ENCODE results near the gene CXCL6.

The CXCL6 gene

GRCh38 chr4:73842696-73843095 is 6.2 kb downstream of the CXCL6 start:
- no peak for DNase-seq (ENCODE audit: low read depth in 2 of 2)

DNA sequence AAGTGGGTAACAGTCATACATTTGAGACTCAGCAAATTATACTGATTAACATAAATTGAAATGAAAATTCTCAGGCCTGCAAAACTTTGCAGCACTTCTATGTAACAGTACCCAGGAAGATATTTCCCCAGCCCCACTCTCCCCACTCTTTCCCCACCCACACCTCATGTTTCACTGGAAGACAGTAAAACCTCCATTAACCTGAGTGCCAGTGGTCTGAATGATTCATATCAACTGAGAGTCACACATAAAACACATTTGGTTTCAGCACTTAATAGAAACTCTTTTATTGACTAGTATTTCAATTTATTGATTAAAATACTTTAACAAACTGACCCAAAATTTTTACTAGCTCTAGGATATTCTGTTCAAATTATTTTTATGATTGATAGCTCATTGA is 6.9 kb downstream of the CXCL6 start:
- DNase-seq (ENCODE audit: low read depth in 2 of 2): no peak

DNA sequence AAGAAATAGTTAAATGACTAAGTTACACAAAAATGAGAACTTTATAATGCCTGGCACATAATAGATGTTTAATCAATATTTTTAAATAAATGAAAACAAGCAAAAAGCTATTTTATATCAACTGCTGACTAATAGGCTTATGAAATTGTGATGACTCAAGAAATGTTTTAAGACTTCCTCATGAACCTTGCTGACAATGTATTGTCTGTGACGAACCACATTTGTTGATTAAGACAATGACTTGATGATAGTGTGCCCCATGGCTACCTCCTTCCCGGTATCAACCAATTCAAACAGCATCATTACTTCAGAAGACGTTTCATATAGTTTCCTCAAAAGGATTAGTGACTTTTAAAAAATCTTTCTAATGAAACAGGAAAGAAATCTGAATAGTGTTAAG is 7.9 kb downstream of the CXCL6 start:
- no peak for DNase-seq (ENCODE audit: low read depth in 2 of 2)

- no peak for DNase-seq (ENCODE audit: low read depth in 2 of 2)
Measured at GRCh38 chr4:73844806-73845205, 8.3 kb downstream of the CXCL6 start.

GRCh38 chr4:73847526-73848182 is 11.2 kb downstream of the CXCL6 start:
- DNase-seq (ENCODE audit: low read depth in 2 of 2): no peak

- no peak for DNase-seq (ENCODE audit: low read depth in 2 of 2)
Measured at GRCh38 chr4:73848183-73848777, 11.8 kb downstream of the CXCL6 start.

GRCh38 chr4:73850261-73850970 is 13.9 kb downstream of the CXCL6 start:
- DNase-seq (ENCODE audit: low read depth in 2 of 2): no peak

GRCh38 chr4:73851293-73851692 is 14.8 kb downstream of the CXCL6 start:
- DNase-seq (ENCODE audit: low read depth in 2 of 2): no peak

DNA sequence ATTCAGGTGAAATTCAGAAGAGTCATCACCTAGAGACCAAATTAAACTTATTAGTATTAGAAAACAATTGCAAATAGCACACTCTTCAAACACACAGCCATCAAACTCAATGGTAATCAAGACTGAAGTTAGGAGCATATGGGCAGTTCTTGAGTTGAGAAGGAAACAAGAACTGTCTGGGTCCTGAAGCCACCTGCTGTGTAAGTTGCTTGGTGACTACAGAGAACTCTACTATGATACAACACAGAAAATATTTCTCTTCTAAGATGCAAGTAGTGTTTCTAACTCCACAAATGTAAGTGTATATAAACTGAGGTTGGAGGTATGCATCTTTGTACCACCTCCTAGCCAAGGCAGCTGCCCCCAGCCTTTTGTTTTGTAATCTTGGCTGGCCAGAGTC is 16.3 kb downstream of the CXCL6 start:
- no peak for DNase-seq (ENCODE audit: low read depth in 2 of 2)

GRCh38 chr4:73853246-73853704 is 16.8 kb downstream of the CXCL6 start, which contains the start of gene PF4V1:
Gene PF4V1, plus strand, starts transcription at chr4:73853296. Its CDS starts 67 bp downstream, at chr4:73853363.
- DNase-seq (ENCODE audit: low read depth in 2 of 2): no peak

DNA sequence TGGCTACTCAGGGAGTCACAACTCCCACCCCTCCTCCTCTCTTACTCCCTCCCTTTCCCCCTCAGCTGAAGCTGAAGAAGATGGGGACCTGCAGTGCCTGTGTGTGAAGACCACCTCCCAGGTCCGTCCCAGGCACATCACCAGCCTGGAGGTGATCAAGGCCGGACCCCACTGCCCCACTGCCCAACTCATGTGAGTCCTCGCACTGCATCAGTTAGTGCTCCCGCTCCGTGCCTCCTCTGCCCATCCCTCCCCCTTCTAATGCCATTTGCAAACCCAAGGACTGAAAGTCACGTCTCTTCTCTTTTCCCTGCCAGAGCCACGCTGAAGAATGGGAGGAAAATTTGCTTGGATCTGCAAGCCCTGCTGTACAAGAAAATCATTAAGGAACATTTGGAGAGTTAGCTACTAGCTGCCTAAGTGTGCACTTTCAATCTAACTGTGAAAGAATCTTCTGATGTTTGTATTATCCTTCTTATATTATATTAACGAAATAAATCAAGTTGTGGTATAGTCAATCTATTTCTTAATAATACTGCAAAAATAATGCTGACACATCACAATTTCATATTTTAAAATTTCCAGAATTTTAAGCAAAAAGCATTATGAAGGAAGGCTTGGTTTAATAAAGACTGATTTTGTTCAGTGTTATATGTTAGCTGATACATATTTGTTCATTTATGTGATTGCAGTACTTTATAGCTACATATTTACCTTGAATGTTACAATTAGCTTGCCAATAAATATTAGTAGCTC is 17.4 kb downstream of the CXCL6 start:
- DNase-seq (ENCODE audit: low read depth in 2 of 2): no peak

GRCh38 chr4:73855406-73855805 is 18.9 kb downstream of the CXCL6 start:
- DNase-seq (ENCODE audit: low read depth in 2 of 2): no peak

DNA sequence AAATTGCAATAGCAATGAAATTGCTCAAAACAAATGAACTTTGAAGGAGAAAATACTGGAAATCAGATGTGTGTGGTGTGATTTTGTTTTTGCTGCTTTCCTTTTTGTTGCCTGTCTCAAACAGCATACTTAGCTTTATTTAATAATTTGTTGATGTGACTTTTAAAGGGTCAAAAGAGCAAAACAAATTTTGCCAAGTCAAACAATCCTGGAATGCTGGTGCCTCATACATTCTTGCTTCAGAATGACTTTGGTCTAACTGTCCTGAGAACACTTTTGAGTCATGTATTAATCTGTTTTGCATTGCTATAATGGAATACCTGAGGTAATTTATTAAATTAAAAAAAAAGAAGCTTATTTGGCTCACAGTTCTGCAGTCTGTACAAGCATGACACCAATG is 20.0 kb downstream of the CXCL6 start:
- DNase-seq (ENCODE audit: low read depth in 2 of 2): no peak

DNA sequence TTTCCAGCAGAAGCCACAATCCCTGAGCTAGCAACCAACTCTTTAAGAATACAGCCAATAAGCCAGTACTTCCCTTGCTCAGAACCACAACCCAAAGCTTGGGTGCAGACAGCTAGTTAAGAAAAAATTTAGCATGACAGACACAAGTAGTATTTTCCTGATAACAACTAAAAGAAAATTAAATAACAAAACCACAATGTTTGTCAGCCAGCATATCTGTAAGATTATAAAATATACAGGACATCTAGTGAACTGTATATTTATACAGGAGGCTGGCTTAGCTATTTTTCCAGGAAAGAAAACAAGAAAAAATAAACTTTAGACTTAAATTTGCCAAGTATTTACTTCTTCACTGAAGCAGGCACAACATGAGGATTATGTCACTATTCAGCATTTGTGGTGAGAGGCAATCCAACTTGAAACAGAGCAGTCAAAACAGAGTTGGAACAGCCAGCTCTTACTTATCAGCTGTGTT is 23.2 kb downstream of the CXCL6 start:
- DNase-seq (ENCODE audit: low read depth in 2 of 2): no peak

GRCh38 chr4:73860181-73860580 is 23.7 kb downstream of the CXCL6 start:
- DNase-seq (ENCODE audit: low read depth in 2 of 2): no peak

DNA sequence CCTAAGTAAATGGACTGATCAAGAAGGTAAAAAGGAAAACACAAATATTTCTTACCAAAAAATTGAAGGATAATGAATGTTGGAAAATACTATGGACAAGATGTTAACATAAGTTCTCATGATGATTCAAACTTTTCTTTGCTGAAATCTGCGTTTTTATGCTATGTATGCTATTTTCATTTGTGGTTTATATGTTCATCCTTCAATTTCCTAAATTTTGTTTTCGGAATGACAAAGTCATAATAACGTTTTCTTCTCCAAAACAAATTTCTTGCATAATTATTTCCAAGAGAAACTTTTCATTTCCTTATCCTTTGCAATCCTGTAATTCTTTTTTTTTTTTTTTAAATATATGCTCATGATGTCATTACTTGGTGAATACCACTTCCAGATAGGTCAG is 24.4 kb downstream of the CXCL6 start:
- DNase-seq (ENCODE audit: low read depth in 2 of 2): no peak

DNA sequence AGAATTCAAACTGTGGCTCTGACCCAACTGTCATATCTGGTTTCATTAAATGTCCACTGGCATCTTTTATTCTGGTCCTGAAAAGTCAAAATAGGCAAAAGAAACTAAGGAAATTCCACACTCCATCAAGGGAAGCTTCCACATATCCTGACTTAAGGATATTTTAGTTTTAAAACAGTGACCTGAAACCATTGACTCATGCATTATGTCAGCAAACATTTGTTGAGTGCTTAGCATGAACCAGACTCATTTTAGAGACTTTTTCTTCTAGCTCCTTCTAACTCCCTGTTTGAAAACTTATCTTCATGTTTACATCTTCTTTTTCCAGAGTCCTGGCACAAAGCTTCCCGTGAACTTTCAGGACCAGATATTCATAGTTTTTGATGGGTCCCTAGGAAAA is 25.8 kb downstream of the CXCL6 start:
- DNase-seq (ENCODE audit: low read depth in 2 of 2): no peak

DNA sequence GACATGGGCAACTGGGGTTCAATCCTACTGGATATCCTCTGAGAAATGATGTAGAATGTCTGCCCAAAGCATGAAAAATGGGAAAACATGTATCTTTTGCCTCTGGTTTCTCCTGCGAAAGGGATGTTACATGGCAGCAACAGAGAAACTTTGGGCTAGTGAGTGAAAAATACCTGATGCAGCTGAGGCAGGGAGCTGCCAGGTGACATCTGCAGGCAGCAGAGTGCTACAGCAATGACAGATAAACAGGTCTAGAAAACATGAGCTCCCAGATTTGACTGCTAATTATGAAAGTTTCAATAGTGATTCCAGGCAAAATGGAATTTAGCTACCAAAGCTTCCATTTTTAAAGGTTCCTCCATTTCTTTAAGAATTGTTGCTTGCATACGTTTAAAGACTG is 27.9 kb downstream of the CXCL6 start:
- DNase-seq (ENCODE audit: low read depth in 2 of 2): no peak

GRCh38 chr4:73864961-73865360 is 28.5 kb downstream of the CXCL6 start:
- no peak for DNase-seq (ENCODE audit: low read depth in 2 of 2)

DNA sequence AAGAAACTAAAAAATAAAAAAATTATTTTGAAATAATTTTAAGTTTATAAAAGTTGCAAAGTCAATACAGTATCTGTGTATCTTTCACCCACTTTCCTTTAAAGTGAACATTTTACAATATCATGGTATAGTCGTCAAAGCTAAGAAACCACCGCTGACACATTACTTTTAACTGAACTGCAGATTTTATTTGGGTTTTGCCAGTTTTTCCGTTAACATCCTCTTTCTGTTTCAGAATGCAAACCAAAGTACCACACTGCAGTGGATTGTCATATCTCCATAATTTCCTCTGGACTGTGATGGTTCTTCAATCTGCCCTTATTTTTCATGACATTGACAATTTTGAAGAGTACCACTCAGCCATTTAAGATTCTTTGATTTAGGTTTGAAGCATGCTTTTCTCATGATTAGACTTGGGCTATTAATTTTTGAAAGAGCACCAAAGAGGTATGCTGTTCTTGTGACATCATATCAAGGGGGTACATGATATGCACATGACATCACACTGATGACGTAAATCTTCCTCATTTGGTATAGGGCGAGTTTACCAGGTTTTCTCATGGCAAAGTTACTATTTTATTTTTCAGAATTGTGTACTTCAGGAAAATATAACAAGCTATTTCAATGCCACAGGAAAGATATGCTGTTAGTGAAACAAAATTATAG is 29.1 kb downstream of the CXCL6 start:
- DNase-seq (ENCODE audit: low read depth in 2 of 2): no peak

GRCh38 chr4:73866246-73866645 is 29.8 kb downstream of the CXCL6 start:
- DNase-seq (ENCODE audit: low read depth in 2 of 2): no peak

GRCh38 chr4:73867783-73868182 is 31.3 kb downstream of the CXCL6 start:
- DNase-seq (ENCODE audit: low read depth in 2 of 2): no peak

Data from activated CD4-positive, alpha-beta T cell treated with anti-CD3 and anti-CD28 coated beads for 24 hours (primary cell).